ENCODE measurements around the gene TOLLIP. TPM values are rescaled to one million over a fixed set of nuclear protein-coding genes. Genes with fewer than 3 reads are reported as not detected.
"Not testable (repeated sequence)": the region's sequence is repeated elsewhere in the genome, so short reads cannot be mapped to it uniquely, and the experiment has no call there.

The TOLLIP gene
- total RNA-seq, 1 donor from 2014 or later, result 20.9 TPM

DNA sequence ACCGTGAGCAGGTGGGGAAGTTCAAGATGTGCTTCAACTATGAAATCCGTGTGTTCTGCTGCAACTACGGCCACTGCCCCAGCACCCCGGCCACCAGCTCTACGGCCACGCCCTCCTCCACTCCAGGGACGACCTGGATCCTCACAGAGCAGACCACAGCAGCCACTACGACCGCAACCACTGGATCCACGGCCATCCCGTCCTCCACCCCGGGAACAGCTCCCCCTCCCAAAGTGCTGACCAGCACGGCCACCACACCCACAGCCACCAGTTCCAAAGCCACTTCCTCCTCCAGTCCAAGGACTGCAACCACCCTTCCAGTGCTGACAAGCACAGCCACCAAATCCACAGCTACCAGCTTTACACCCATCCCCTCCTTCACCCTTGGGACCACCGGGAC lies 63.7 kb downstream of the TOLLIP start:
- not testable (repeated sequence) for DNase-seq

GRCh38 chr11:1244557-1244956 lies 64.9 kb downstream of the TOLLIP start:
- DNase-seq, result not testable (repeated sequence)

- not testable (repeated sequence) for DNase-seq
Observed at GRCh38 chr11:1243521-1243920, 65.9 kb downstream of the TOLLIP start.

- not testable (repeated sequence) for DNase-seq
Observed at GRCh38 chr11:1242751-1243150, 66.7 kb downstream of the TOLLIP start.

DNA sequence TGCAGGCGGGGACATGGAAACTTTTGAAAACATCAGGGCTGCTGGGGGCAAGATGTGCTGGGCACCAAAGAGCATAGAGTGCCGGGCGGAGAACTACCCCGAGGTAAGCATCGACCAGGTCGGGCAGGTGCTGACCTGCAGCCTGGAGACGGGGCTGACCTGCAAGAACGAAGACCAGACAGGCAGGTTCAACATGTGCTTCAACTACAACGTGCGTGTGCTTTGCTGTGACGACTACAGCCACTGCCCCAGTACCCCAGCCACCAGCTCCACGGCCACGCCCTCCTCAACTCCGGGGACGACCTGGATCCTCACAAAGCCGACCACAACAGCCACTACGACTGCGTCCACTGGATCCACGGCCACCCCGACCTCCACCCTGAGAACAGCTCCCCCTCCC lies 67.1 kb downstream of the TOLLIP start:
- no peak for DNase-seq

GRCh38 chr11:1241706-1242105 lies 67.7 kb downstream of the TOLLIP start:
- no peak for DNase-seq

DNA sequence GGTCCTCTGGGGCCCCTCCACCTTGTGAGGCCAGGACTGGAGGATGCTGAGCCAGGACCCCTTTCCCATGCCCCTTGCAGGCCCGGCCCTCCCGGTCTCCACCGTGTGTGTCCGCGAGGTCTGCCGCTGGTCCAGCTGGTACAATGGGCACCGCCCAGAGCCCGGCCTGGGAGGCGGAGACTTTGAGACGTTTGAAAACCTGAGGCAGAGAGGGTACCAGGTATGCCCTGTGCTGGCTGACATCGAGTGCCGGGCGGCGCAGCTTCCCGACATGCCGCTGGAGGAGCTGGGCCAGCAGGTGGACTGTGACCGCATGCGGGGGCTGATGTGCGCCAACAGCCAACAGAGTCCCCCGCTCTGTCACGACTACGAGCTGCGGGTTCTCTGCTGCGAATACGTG lies 68.7 kb downstream of the TOLLIP start:
- no peak for DNase-seq

DNA sequence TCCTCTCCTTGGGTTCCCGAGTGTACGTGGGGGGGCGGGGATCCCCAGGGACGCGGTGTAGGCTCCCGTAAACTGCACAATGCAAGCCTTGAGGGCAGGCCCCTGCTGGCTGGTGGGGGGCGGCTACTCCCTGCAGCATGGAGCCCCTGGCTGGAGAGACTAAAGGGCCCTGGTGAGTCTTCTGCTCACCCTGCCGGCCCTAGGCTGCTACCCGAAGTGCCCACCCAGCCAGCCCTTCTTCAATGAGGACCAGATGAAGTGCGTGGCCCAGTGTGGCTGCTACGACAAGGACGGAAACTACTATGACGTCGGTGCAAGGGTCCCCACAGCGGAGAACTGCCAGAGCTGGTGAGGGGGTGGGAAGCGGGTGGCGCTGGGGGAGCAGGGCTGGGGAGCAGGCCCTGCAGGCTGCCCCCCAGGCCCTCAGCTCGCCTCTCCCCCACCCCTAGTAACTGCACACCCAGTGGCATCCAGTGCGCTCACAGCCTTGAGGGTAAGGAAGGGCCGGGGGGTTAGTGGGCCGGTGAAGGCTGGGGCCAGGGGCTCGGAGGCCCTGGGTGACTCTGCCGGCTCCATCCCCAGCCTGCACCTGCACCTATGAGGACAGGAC lies 69.7 kb downstream of the TOLLIP start:
- DNase-seq, result no peak

- DNase-seq, result no peak
Observed at GRCh38 chr11:1238767-1239595, 70.5 kb downstream of the TOLLIP start.

DNA sequence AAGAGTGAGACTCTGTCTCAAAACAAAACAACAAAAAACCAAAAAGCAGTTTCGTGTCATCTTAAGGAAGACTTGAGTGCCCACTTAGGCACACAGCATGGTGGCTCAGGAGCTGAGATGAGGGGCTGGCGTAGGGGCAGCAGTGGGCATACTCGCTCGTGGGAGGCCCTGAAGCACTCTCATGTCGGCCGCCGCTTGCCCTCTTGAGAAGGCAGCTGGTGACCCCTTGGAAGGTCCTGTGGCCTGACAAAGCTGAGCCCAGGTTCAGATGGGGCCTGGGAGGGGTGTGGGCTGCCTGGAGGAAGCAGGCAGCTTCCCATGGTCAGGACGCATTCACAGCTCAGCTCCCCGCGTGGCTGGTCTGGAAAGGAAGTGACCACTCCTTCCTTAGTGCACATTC lies 71.6 kb downstream of the TOLLIP start:
- no peak for DNase-seq

GRCh38 chr11:1237128-1237580 lies 72.3 kb downstream of the TOLLIP start:
- DNase-seq, result no peak

DNA sequence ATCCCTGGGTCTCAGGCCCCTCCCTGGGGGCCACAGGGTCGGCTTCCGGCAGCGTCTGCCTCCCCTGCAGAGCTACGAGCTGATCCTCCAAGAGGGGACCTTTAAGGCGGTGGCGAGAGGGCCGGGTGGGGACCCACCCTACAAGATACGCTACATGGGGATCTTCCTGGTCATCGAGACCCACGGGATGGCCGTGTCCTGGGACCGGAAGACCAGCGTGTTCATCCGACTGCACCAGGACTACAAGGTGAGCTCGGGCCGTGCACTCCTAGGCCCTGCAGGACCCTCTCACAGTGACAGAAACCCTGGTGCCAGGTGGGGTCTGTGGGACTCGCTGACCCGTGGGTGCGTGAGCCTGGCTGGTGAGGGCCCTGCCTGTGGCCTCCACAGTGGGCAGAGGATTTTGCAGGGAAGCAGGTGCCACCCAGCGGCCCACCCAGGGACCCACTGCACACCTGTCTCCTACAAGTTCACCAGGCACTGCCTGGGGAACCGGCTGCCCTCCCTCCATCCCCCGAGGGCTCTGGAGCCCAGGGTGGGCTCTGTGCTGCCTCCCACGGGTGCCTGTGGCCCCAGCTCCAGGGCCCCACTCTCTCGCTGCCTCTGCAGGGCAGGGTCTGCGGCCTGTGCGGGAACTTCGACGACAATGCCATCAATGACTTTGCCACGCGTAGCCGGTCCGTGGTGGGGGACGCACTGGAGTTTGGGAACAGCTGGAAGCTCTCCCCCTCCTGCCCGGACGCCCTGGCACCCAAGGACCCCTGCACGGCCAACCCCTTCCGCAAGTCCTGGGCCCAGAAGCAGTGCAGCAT lies 72.9 kb downstream of the TOLLIP start:
- DNase-seq, result no peak

GRCh38 chr11:1235901-1236315 lies 73.5 kb downstream of the TOLLIP start:
- DNase-seq, result no peak

DNA sequence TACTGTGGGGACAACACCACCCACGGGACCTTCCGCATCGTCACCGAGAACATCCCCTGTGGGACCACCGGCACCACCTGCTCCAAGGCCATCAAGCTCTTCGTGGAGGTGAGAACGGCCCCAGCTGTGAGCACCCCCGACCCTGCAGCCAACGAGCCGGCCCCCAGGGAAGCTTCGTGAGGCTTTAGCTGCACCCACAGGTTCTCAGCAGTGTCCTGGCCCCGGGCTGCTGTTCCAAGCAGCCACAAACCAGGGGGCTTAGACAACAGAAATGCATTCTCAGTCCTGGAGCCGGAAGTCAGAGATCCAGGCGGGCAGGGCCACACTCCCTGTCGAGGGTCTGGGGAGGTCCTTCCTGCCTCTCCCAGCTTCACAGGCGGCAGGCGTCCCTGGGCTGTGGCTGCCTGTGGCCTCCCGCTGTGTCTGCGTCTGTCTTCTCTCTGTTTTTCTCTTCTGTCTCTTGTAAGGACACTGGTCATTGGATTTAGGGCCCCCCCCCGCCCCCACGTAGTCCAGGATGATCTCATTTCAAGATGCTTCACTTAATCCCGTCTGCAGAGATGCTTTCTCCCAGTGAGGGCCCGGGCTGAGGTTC lies 74.0 kb downstream of the TOLLIP start:
- DNase-seq, result no peak

DNA sequence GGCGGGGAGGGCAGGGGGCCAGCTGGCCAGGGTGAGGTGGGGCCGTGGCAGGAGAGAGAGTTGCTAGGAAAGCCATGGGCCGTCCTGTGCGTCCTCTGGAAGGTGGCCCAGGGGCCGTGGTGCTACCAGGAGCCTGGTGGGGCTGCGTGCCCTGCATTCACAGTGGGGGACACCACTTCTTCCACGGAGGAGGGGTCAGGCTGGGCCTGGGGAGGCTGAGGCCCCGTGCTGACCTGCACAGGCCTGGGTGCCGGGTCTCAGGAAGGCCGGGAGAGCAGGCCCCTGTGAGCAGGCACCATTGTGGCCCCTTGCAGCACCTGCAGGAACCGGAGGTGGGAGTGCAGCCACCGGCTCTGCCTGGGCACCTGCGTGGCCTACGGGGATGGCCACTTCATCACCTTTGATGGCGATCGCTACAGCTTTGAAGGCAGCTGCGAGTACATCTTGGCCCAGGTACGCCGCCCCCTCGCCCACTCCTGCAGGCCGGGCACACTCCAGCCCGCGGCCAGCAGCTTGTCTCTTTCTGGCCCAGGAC lies 74.6 kb downstream of the TOLLIP start:
- no peak for DNase-seq

GRCh38 chr11:1234054-1234720 lies 75.2 kb downstream of the TOLLIP start:
- DNase-seq, result no peak

DNA sequence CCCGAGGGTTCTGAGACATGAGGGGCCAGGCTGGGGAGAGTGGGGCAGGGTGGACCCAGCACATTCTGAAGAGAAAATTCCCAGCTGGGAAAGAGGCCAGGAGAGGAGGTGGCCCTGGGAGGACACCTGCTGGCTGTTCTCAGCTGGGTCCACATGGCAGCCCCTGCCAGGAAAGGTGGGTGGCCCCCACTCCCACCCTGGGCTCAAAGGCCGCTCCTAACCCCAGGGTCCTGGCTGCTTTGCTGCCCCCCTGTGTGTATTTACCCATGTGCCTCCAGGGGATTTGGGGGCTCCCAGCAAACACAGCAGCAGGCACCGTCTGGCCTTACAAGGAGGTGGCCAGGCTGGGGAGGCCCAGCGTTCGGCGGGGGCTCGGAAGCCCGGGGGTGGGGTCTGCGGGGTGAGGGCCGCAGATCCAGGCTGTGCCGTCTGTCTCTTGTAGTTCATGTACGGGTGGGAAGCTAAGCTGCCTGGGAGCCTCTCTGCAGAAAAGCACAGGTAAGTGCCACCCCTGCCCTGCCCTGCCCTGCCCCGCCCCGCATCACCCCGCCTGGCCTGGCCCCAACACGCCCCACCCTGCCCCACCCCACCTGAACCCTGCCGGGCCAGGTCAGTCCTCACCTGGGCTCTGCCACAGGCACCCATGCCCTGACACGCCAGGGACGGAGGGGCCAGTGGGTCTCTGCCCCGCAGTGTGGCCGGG lies 75.9 kb downstream of the TOLLIP start:
- DNase-seq, result no peak

GRCh38 chr11:1232883-1233321 lies 76.5 kb downstream of the TOLLIP start:
- no peak for DNase-seq

DNA sequence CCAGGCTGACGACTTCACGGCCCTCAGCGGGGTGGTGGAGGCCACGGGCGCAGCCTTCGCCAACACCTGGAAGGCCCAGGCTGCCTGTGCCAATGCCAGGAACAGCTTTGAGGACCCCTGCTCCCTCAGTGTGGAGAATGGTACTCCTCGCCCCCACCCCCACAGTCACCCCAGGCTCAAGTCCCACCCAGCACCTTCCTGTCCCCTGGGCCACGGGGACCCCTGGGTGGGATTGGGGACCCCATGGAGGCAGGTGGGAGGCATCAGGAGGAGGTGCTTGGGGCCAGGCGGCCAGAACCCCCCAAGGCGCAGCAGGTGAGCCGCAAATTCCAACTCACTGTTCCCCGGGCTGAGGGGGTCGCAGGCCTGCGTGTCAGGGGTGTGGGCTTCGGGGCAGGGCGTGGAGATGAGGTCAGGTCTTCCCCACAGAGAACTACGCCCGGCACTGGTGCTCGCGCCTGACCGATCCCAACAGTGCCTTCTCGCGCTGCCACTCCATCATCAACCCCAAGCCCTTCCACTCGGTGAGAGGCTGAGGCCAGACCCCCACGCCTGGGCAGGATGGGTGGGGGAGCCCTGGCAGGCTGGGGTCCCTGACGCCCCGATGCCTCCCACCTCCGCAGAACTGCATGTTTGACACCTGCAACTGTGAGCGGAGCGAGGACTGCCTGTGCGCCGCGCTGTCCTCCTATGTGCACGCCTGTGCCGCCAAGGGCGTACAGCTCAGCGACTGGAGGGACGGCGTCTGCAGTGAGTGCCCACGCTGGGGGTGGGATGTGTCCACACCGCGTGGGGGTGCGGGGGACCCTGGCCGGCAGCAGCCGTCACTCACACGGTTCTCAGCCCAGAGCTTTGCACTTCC lies 77.2 kb downstream of the TOLLIP start:
- DNase-seq, result no peak
